ENCODE results near the gene HCRTR1.

Gene HCRTR1

GRCh38 chr1:31607360-31607759 is 10.1 kb upstream of the HCRTR1 start:
- TF ChIP-seq CTCF (IDR thresholded peaks at IDR 0.05; ENCODE audit: insufficient read depth, low read depth, low read length, missing control alignments), result no peak
- no peak for DNase-seq (ENCODE audit: low read depth)
- H3K4me3 ChIP-seq (ENCODE audit: low read depth, low read length), result no peak overlapping the region

GRCh38 chr1:31609514-31610118 is 7.9 kb upstream of the HCRTR1 start:
- no peak for TF ChIP-seq CTCF (IDR thresholded peaks at IDR 0.05; ENCODE audit: insufficient read depth, low read depth, low read length, missing control alignments)
- no peak overlapping the region for H3K4me3 ChIP-seq (ENCODE audit: low read depth, low read length)
- DNase-seq (ENCODE audit: low read depth), result no peak

- no peak for TF ChIP-seq CTCF (IDR thresholded peaks at IDR 0.05; ENCODE audit: insufficient read depth, low read depth, low read length, missing control alignments)
- no peak for DNase-seq (ENCODE audit: low read depth)
- H3K4me3 ChIP-seq (ENCODE audit: low read depth, low read length), result no peak overlapping the region
Measured at GRCh38 chr1:31614414-31615005, 3.0 kb upstream of the HCRTR1 start.

GRCh38 chr1:31615414-31615813 is 2.1 kb upstream of the HCRTR1 start:
- no peak for TF ChIP-seq CTCF (IDR thresholded peaks at IDR 0.05; ENCODE audit: insufficient read depth, low read depth, low read length, missing control alignments)
- no peak for DNase-seq (ENCODE audit: low read depth)
- H3K4me3 ChIP-seq (ENCODE audit: low read depth, low read length), result no peak overlapping the region

- H3K4me3 ChIP-seq (ENCODE audit: low read depth, low read length), result no peak overlapping the region
- DNase-seq (ENCODE audit: low read depth), result no peak
- no peak for TF ChIP-seq CTCF (IDR thresholded peaks at IDR 0.05; ENCODE audit: insufficient read depth, low read depth, low read length, missing control alignments)
Measured at GRCh38 chr1:31615939-31616338, 1.6 kb upstream of the HCRTR1 start.

GRCh38 chr1:31617916-31618746 is 642 bp downstream of the HCRTR1 start:
- H3K4me3 ChIP-seq (ENCODE audit: low read depth, low read length), result peak overlapping the region; percentile 35
- TF ChIP-seq CTCF (IDR thresholded peaks at IDR 0.05; ENCODE audit: insufficient read depth, low read depth, low read length, missing control alignments), result peak; percentile 81
- peak; percentile 56 for DNase-seq (ENCODE audit: low read depth)

Measured in GM12865 (cell line).